Right renal cortex interstitium (tissue), 3 donors: ENCODE measurements around the gene MBP. TPM values are rescaled to one million over a fixed set of nuclear protein-coding genes. Genes with fewer than 3 reads are reported as not detected.

Experiments used
- DNase-seq, 3 donors: peaks; one replicate each; pipeline ENCODE4 v3.0.0-alpha.2; 2013; ENCODE audit warnings: low read depth in 3 of 3, low spot score in 2 of 3
- polyA plus RNA-seq, 3 donors: library from polyadenylated mRNA; unstranded; fragments of 120-200 nt; gene quantifications; one replicate each; pipeline ENCODE4 v1.2.1, GENCODE V29; 2013; ENCODE audit not compliant: insufficient read length in 3 of 3

Gene MBP
- polyA plus RNA-seq, 3 donors = 17.5 to 20.9 (median 17.7) TPM

GRCh38 chr18:77069931-77070330 is 62.7 kb downstream of the MBP start:
- DNase-seq = no peak

GRCh38 chr18:77069482-77069881 is 63.1 kb downstream of the MBP start:
- DNase-seq = no peak

- no peak for DNase-seq
Observed at GRCh38 chr18:77068321-77069312, 64.0 kb downstream of the MBP start.

GRCh38 chr18:77067291-77068061 is 65.1 kb downstream of the MBP start:
- DNase-seq = no peak

- DNase-seq = no peak
Observed at GRCh38 chr18:77066689-77067088, 65.9 kb downstream of the MBP start.

GRCh38 chr18:77066101-77066500 is 66.5 kb downstream of the MBP start:
- no peak for DNase-seq

GRCh38 chr18:77065221-77065981 is 67.2 kb downstream of the MBP start:
- DNase-seq = no peak

- DNase-seq = no peak
Observed at GRCh38 chr18:77063260-77063659, 69.3 kb downstream of the MBP start.

- no peak for DNase-seq
Observed at GRCh38 chr18:77062518-77063003, 70.0 kb downstream of the MBP start.

GRCh38 chr18:77061946-77062517 is 70.6 kb downstream of the MBP start:
- DNase-seq = no peak

- no peak for DNase-seq
Observed at GRCh38 chr18:77061281-77061945, 71.2 kb downstream of the MBP start.

- no peak for DNase-seq
Observed at GRCh38 chr18:77060151-77060550, 72.4 kb downstream of the MBP start.

GRCh38 chr18:77059294-77059916 is 73.2 kb downstream of the MBP start:
- DNase-seq = no peak

GRCh38 chr18:77058290-77058835 is 74.2 kb downstream of the MBP start:
- no peak for DNase-seq

GRCh38 chr18:77057006-77057395 is 75.6 kb downstream of the MBP start:
- no peak for DNase-seq

GRCh38 chr18:77056344-77057005 is 76.1 kb downstream of the MBP start:
- no peak for DNase-seq

GRCh38 chr18:77055429-77056300 is 76.9 kb downstream of the MBP start:
- DNase-seq = no peak
